Prostate gland (tissue), 2 donors: ENCODE data around the gene CATSPERD.

ENCODE experiments used
- POLR2A ChIP-seq: fragments of 450-650 bp; IDR thresholded peaks from one replicate; pipeline ENCODE4 v1.6.1; 2016; ENCODE audit warnings: antibody characterized with exemption, mild to moderate bottlenecking
- TF ChIP-seq, protein P1 (sequence below), 4 experiments: fragments of 200-600 bp in 2 of 4; fragments of 450-650 bp in 2 of 4; sonication (generic) in 2 of 4; IDR thresholded peaks; 1 replicate in 3 of 4; 2 replicates in 1 of 4; pipeline ENCODE4 v1.5.1; 2016 to 2019; ENCODE audit warnings: antibody characterized with exemption in 4 of 4, mild to moderate bottlenecking in 2 of 4, moderate library complexity in 2 of 4

DNA sequence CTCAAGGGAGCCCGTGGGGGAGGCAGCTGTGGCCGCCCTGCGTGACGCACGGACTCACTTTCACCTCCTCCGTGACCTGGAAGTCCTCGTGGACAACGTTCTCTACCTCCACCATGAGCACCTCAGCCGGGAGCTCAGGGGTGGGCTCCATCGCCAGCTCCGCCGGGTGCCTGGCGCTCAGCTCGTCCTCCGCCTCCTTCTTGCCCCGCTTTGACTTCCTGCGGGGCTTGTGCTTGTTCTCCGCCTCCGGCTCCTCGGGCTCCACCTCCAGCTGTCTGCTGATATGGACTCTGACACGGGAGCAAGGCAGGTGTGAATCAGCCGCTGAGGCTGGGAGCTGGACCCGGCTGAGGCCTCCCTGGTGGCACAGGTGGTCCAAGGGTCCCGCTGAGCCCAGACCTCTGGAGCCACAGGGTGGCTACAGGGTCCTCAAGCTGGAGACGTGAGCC is 8.7 kb upstream of the CATSPERD start:
- TF ChIP-seq, protein P1, sequence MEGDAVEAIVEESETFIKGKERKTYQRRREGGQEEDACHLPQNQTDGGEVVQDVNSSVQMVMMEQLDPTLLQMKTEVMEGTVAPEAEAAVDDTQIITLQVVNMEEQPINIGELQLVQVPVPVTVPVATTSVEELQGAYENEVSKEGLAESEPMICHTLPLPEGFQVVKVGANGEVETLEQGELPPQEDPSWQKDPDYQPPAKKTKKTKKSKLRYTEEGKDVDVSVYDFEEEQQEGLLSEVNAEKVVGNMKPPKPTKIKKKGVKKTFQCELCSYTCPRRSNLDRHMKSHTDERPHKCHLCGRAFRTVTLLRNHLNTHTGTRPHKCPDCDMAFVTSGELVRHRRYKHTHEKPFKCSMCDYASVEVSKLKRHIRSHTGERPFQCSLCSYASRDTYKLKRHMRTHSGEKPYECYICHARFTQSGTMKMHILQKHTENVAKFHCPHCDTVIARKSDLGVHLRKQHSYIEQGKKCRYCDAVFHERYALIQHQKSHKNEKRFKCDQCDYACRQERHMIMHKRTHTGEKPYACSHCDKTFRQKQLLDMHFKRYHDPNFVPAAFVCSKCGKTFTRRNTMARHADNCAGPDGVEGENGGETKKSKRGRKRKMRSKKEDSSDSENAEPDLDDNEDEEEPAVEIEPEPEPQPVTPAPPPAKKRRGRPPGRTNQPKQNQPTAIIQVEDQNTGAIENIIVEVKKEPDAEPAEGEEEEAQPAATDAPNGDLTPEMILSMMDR (IDR thresholded peaks at IDR 0.05), result no peak
- TF ChIP-seq POLR2A, result no peak
